Measurements from ENCODE around the gene PDK2.

Gene PDK2

GRCh38 chr17:50145532-50146229 lies 50.5 kb downstream of the PDK2 start:
- TF ChIP-seq ZFP3 (CRISPR knock-in tag; IDR thresholded peaks at IDR 0.05) (no peak), OSR1 (CRISPR knock-in tag; IDR thresholded peaks at IDR 0.05) (no peak), SNAI2 (CRISPR knock-in tag; IDR thresholded peaks at IDR 0.05) (no peak), CSDC2 (CRISPR knock-in tag; IDR thresholded peaks at IDR 0.05) (no peak), ESRRG (CRISPR knock-in tag; IDR thresholded peaks at IDR 0.05) (no peak), PATZ1 (CRISPR knock-in tag; IDR thresholded peaks at IDR 0.05; ENCODE audit: borderline replicate concordance) (no peak), CREB5 (CRISPR knock-in tag; IDR thresholded peaks at IDR 0.05; ENCODE audit: low read depth) (no peak), PPARA (CRISPR knock-in tag; IDR thresholded peaks at IDR 0.05; ENCODE audit: borderline replicate concordance) (no peak), ISL1 (CRISPR knock-in tag; IDR thresholded peaks at IDR 0.05) (no peak), ZFP30 (CRISPR knock-in tag; IDR thresholded peaks at IDR 0.05) (no peak), RARB (CRISPR knock-in tag; IDR thresholded peaks at IDR 0.05) (no peak), TCF4 (CRISPR knock-in tag; IDR thresholded peaks at IDR 0.05; ENCODE audit: borderline replicate concordance) (no peak), ZNF70 (CRISPR knock-in tag; IDR thresholded peaks at IDR 0.05) (no peak)
- TF ChIP-seq, protein P1, sequence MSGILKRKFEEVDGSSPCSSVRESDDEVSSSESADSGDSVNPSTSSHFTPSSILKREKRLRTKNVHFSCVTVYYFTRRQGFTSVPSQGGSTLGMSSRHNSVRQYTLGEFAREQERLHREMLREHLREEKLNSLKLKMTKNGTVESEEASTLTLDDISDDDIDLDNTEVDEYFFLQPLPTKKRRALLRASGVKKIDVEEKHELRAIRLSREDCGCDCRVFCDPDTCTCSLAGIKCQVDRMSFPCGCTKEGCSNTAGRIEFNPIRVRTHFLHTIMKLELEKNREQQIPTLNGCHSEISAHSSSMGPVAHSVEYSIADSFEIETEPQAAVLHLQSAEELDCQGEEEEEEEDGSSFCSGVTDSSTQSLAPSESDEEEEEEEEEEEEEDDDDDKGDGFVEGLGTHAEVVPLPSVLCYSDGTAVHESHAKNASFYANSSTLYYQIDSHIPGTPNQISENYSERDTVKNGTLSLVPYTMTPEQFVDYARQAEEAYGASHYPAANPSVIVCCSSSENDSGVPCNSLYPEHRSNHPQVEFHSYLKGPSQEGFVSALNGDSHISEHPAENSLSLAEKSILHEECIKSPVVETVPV (CRISPR knock-in tag; IDR thresholded peaks at IDR 0.05): no peak
- no peak for ATAC-seq

DNA sequence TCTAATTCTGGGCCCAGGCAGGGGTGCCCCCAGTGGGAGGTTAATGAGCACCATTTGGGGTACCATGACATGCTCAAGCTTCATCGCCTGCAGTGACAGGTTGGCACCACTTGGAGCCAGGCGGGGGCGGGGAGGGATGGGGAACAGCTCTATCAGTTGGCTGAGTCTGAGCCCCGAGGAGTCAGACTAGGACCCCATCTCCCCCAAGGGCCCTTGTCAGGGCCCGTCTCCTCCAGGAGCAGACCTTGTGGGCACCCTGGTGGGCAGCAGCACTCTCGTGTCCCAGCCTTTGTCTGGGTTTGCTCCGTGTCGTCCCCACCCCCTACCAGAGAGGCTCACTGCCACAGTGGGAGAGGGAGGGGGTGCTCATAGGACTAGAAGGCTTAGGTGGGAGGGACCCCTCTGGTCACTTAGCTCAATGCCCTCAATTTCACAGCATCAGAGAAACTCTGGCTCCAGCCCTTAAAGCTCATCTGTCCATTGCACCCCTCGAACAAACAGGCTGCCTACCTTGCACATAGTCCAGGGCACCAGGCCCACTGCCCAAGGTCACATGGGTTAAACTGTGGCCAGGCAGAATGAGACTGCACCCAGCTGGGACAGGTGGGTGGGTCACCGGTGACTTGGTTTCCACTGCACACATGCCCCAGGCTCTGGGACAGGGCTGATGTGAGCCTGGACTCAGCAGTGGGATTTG lies 51.2 kb downstream of the PDK2 start:
- no peak for TF ChIP-seq PATZ1 (CRISPR knock-in tag; IDR thresholded peaks at IDR 0.05; ENCODE audit: borderline replicate concordance)
- TF ChIP-seq CSDC2 (CRISPR knock-in tag; IDR thresholded peaks at IDR 0.05): no peak
- no peak for TF ChIP-seq PPARA (CRISPR knock-in tag; IDR thresholded peaks at IDR 0.05; ENCODE audit: borderline replicate concordance)
- no peak for TF ChIP-seq ZNF70 (CRISPR knock-in tag; IDR thresholded peaks at IDR 0.05)
- no peak for TF ChIP-seq GLIS3 (CRISPR knock-in tag; IDR thresholded peaks at IDR 0.05)
- TF ChIP-seq ZC3H10 (CRISPR knock-in tag; IDR thresholded peaks at IDR 0.05): no peak
- no peak for TF ChIP-seq ZFP30 (CRISPR knock-in tag; IDR thresholded peaks at IDR 0.05)
- no peak for TF ChIP-seq TOX (CRISPR knock-in tag; IDR thresholded peaks at IDR 0.05; ENCODE audit: borderline replicate concordance)
- TF ChIP-seq OSR1 (CRISPR knock-in tag; IDR thresholded peaks at IDR 0.05): no peak

GRCh38 chr17:50146927-50147665 lies 51.9 kb downstream of the PDK2 start:
- no peak for TF ChIP-seq TSHZ2 (CRISPR knock-in tag; IDR thresholded peaks at IDR 0.05)
- TF ChIP-seq ESRRG (CRISPR knock-in tag; IDR thresholded peaks at IDR 0.05): no peak
- TF ChIP-seq PPARA (CRISPR knock-in tag; IDR thresholded peaks at IDR 0.05; ENCODE audit: borderline replicate concordance): no peak
- TF ChIP-seq PATZ1 (CRISPR knock-in tag; IDR thresholded peaks at IDR 0.05; ENCODE audit: borderline replicate concordance): no peak
- TF ChIP-seq ZNF565 (CRISPR knock-in tag; conservative IDR thresholded peaks at IDR 0.05; ENCODE audit: low read depth): no peak
- no peak for TF ChIP-seq SNAI2 (CRISPR knock-in tag; IDR thresholded peaks at IDR 0.05)
- no peak for TF ChIP-seq ZFP30 (CRISPR knock-in tag; IDR thresholded peaks at IDR 0.05)
- no peak for TF ChIP-seq BACH2 (CRISPR knock-in tag; IDR thresholded peaks at IDR 0.05; ENCODE audit: borderline replicate concordance)
- no peak for TF ChIP-seq ZNF8 (CRISPR knock-in tag; IDR thresholded peaks at IDR 0.05)
- TF ChIP-seq ZNF70 (CRISPR knock-in tag; IDR thresholded peaks at IDR 0.05): no peak
- TF ChIP-seq ZFP3 (CRISPR knock-in tag; IDR thresholded peaks at IDR 0.05): no peak
- no peak for ATAC-seq

More for the DNA sequence above, 51.2 kb downstream of the PDK2 start:
- ATAC-seq: no peak

Data from SK-N-SH treated with all-trans-retinoic acid at 6 μM for 48 hours (cell line).